K562 (cell line): ENCODE data around the gene ARHGAP22. TPM values are rescaled to one million over a fixed set of nuclear protein-coding genes. Genes with fewer than 3 reads are reported as not detected.

Experiments used
- ATAC-seq: fragments of 200-7000 bp; cut with Tn5 transposase; 3 replicates; pipeline ENCODE4 v1.9.1; 2020; ENCODE audit warnings: moderate library complexity
- BruUV-seq: library from RNA; stranded (reverse); fragments of 400-500 nt; replicated peaks from 2 replicates; lab custom pipeline; 2021; lab: Mats Ljungman, UMichigan
- CTCF ChIA-PET: fragments of 300-600 bp; formaldehyde crosslinking; extraction: SDS; loops from one replicate; lab custom pipeline; 2021; ENCODE audit warnings: low intra/inter-chr PET ratio; lab: Yijun Ruan, JAX
- POLR2A ChIA-PET: fragments of 300-600, 350-650 bp; sonication (Branson Sonifier 250); formaldehyde crosslinking; extraction: SDS; loops from one replicate; lab custom pipeline; 2021; ENCODE audit warnings: antibody characterized with exemption, inconsistent platforms; lab: Yijun Ruan, JAX
- DNase-seq, 4 experiments: peaks; one replicate each; pipeline versions ENCODE4 v3.0.0 to v3.0.0-alpha.2; 2011 to 2018; ENCODE audit warnings: low spot score in 3 of 4, mixed read lengths in 3 of 4; ENCODE audit errors: extremely low read depth in 1 of 4
- FAIRE-seq: peaks from 2 replicates; lab custom pipeline; 2011; peaks lifted over from hg19 to GRCh38; lab: Jason Lieb, UNC
- H2AFZ ChIP-seq: 2 replicates; pipeline ENCODE4 v1.6.0; 2011; ENCODE audit warnings: low read depth, low read length, control low read depth, inconsistent platforms
- H3K27ac ChIP-seq: fragments of 200-600 bp; 3 replicates; pipeline ENCODE4 v1.8.0; 2011; ENCODE audit warnings: low read depth, mild to moderate bottlenecking, control low read depth, inconsistent platforms, low read length, moderate library complexity, mixed read lengths; ENCODE audit errors: extremely low read depth
- H3K27me3 ChIP-seq, 2 experiments: fragments of 300-600 bp in 1 of 2; 2 replicates in 1 of 2; 3 replicates in 1 of 2; pipeline versions ENCODE4 v1.6.0 to v1.8.0; 2011; ENCODE audit warnings: inconsistent platforms in 2 of 2, low read length in 2 of 2, mild to moderate bottlenecking in 1 of 2, mixed read lengths in 1 of 2, moderate library complexity in 1 of 2; ENCODE audit not compliant: control insufficient read depth in 2 of 2, insufficient read depth in 2 of 2
- H3K36me3 ChIP-seq: fragments of 300-600 bp; 3 replicates; pipeline ENCODE4 v1.8.0; 2011; ENCODE audit warnings: mild to moderate bottlenecking, low read length, inconsistent platforms; ENCODE audit not compliant: control insufficient read depth, insufficient read depth
- H3K4me1 ChIP-seq, 2 experiments: fragments of 200-600 bp in 1 of 2; replicated peaks in 1 of 2; 2 replicates in 1 of 2; 3 replicates in 1 of 2; pipeline versions ENCODE4 v1.5.1 to v1.8.0; 2011; ENCODE audit warnings: inconsistent platforms in 2 of 2, low read length in 2 of 2, mild to moderate bottlenecking in 1 of 2, mixed read lengths in 1 of 2, moderate library complexity in 1 of 2; ENCODE audit not compliant: control insufficient read depth in 2 of 2, insufficient read depth in 2 of 2
- H3K4me2 ChIP-seq: 2 replicates; pipeline ENCODE4 v1.6.1; 2011; ENCODE audit warnings: low read length, control low read depth, inconsistent platforms, mixed read lengths; ENCODE audit not compliant: insufficient read depth
- H3K4me3 ChIP-seq: fragments of 200-600 bp; sonication (generic), shearing (Covaris generic); 2 replicates; pipeline ENCODE4 v1.5.1; 2016; ENCODE audit warnings: control low read depth, inconsistent platforms
- H3K79me2 ChIP-seq: fragments of 200-600 bp; 3 replicates; pipeline ENCODE4 v1.8.0; 2011; ENCODE audit warnings: low read length, inconsistent platforms; ENCODE audit not compliant: control insufficient read depth, insufficient read depth
- H3K9ac ChIP-seq, 2 experiments: 2 replicates each; pipeline versions ENCODE4 v1.6.0 to v1.6.1; 2011; ENCODE audit warnings: low read depth in 2 of 2, low read length in 2 of 2, control low read depth in 1 of 2, inconsistent platforms in 1 of 2, mild to moderate bottlenecking in 1 of 2, mixed read lengths in 1 of 2; ENCODE audit not compliant: insufficient read depth in 1 of 2
- H3K9me1 ChIP-seq: one replicate; pipeline ENCODE4 v1.6.0; 2011; ENCODE audit warnings: inconsistent platforms, mild to moderate bottlenecking, low read length, moderate library complexity; ENCODE audit not compliant: control insufficient read depth, insufficient read depth
- H3K9me3 ChIP-seq: replicated peaks from 2 replicates; pipeline ENCODE4 v1.5.1; 2011; ENCODE audit warnings: low read depth, low read length, inconsistent platforms; ENCODE audit not compliant: control insufficient read depth, insufficient read depth
- H4K20me1 ChIP-seq: replicated peaks from 2 replicates; pipeline ENCODE4 v1.6.1; 2011; ENCODE audit warnings: low read length, inconsistent platforms, mixed read lengths; ENCODE audit not compliant: control insufficient read depth, insufficient read depth
- CREM ChIP-seq: IDR thresholded peaks from 2 replicates; pipeline ENCODE4 v1.6.1; 2014; ENCODE audit warnings: antibody characterized with exemption, low read depth
- KHSRP ChIP-seq: fragments of 450-650 bp; IDR thresholded peaks from 2 replicates; pipeline ENCODE4 v1.6.1; 2017
- LCOR ChIP-seq: sonication (generic); formaldehyde crosslinking; IDR thresholded peaks from 2 replicates; pipeline ENCODE4 v1.8.0; 2022; ENCODE audit warnings: mild to moderate bottlenecking, missing genetic modification reagents
- MLLT1 ChIP-seq, 2 experiments: fragments of 450-650 bp; IDR thresholded peaks; 2 replicates each; pipeline ENCODE4 v1.6.1; 2016
- MLX ChIP-seq, 2 experiments: fragments of 450-650 bp in 1 of 2; sonication (generic) in 1 of 2; formaldehyde crosslinking; conservative IDR thresholded peaks; 2 replicates each; pipeline versions ENCODE4 v1.4.0 to v1.8.1; 2020 to 2022; ENCODE audit warnings: mild to moderate bottlenecking in 1 of 2, missing genetic modification reagents in 1 of 2
- PKNOX1 ChIP-seq: fragments of 450-650 bp; IDR thresholded peaks from 2 replicates; pipeline ENCODE4 v1.6.1; 2016
- WGBS: fragments of 100-300 bp; shearing (Covaris generic); methylation state at CpG from one replicate; pipeline ENCODE4 v1.1.6; 2016; ENCODE audit warnings: low coverage, mixed read lengths; ENCODE audit not compliant: insufficient coverage; ENCODE audit errors: missing lambda C conversion rate; 5-methylcytosine and 5-hydroxymethylcytosine counted together
- in situ Hi-C: fragments of 300-500 bp; cut with MboI; formaldehyde crosslinking; loops from 4 replicates; pipeline ENCODE4 v1.15.0; 2018; ENCODE audit warnings: inconsistent platforms, mixed read lengths
- intact Hi-C: fragments of 100-400 bp; cut with micrococcal nuclease; formaldehyde crosslinking; loops from 2 replicates; pipeline ENCODE4 v1.14.2; 2022
- polyA plus RNA-seq, 8 experiments: library from polyadenylated mRNA; depleted of rRNA in 4 of 8; stranded (reverse) in 5 of 8; unstranded in 3 of 8; fragments of >200 nt; fragmentation: Nextera tagmentation in 2 of 8; fragmentation: Illumina TruSeq in 1 of 8; extraction: Ambion mirVana in 2 of 8; extraction: Trizol in 1 of 8; gene quantifications; 2 replicates each; pipeline versions ENCODE4 v1.2.1 to v1.2.3, GENCODE V29; 2011 to 2014; ENCODE audit warnings: inconsistent platforms in 1 of 8, missing spikeins in 1 of 8
- total RNA-seq, 7 experiments: library from RNA; depleted of rRNA in 6 of 7; stranded (reverse); fragments of >200 nt in 6 of 7; fragmentation: Illumina TruSeq in 2 of 7; extraction: Trizol in 2 of 7; gene quantifications; 2 replicates each; pipeline versions ENCODE4 v1.2.1 to v1.2.3, GENCODE V29; 2011 to 2021; ENCODE audit warnings: low replicate concordance in 1 of 7

The ARHGAP22 gene
- total and polyA plus RNA-seq, 9 of the 15 experiments (the other 6 are each of a cell fraction or from before 2014, with no cell fraction given), result 1.3 to 28.1 (median 12.7) TPM

- H4K20me1 ChIP-seq, result no peaks in the 10 kb centered on the region
- FAIRE-seq, result no peak
- CTCF ChIA-PET, result interaction anchor here (0.6 kb wide), 2 partner anchors 12 to 198 kb away, joined by 3 read pairs; no protein-coding TSS in a partner anchor
- no peak for TF ChIP-seq MLX (CRISPR knock-in tag; conservative IDR thresholded peaks at IDR 0.05)
- no peak for TF ChIP-seq MLLT1 (IDR thresholded peaks at IDR 0.05)
- no peak for TF ChIP-seq LCOR
- TF ChIP-seq KHSRP, result no peak
- TF ChIP-seq CREM, result no peak
- no peak for TF ChIP-seq PKNOX1
- TF ChIP-seq, all 486 proteins: peak for 0
- Histone ChIP-seq H3K27me3 (no peaks in the 10 kb centered on the region), H3K79me2 (peaks cover 35% of the 10 kb centered on the region), H3K9me3 (no peaks in the 10 kb centered on the region), H3K9ac (peak overlapping the region in 1 of 2 experiments; percentile 26; a peak in 1 of 4 replicates), H3K4me1 (peaks cover 78 to 83% of the 10 kb centered on the region in 2 experiments), H3K4me3 (no peak overlapping the region), H3K36me3 (peaks cover 33% of the 10 kb centered on the region), H3K9me1 (no peaks in the 10 kb centered on the region), H3K4me2 (no peak overlapping the region), H3K27ac (no peak overlapping the region), H2AFZ (no peak overlapping the region)
- POLR2A ChIA-PET, result interaction anchor here (0.6 to 1.6 kb wide), 2 partner anchors 10 to 28 kb away, joined by 4 read pairs; no protein-coding TSS in a partner anchor
- intact Hi-C loops (no loop called here), in situ Hi-C loops (no loop called here)
- DNase-seq (no peak), ATAC-seq (no peak)
- no TSS peak for BruUV-seq
- 68% methylated on average over 6 of the region's 6 CpGs for WGBS
These were observed 146.2 kb downstream of the ARHGAP22 start for GRCh38 chr10:48458662-48459048.
